Omental fat pad (tissue), 4 donors: ENCODE measurements around the gene ZNF91. TPM values are rescaled to one million over a fixed set of nuclear protein-coding genes. Genes with fewer than 3 reads are reported as not detected.

Source experiments
- ATAC-seq: fragments of 150-250 bp; one replicate; pipeline ENCODE4 v1.9.1; 2016; ENCODE audit warnings: mild to moderate bottlenecking, moderate library complexity; ENCODE audit not compliant: low FRiP score
- DNase-seq: peaks from one replicate; pipeline ENCODE4 v3.0.0-alpha.2; 2019; ENCODE audit warnings: low spot score
- CTCF ChIP-seq, 3 donors: fragments of 450-650 bp; IDR thresholded peaks; one replicate each; pipeline ENCODE4 v1.5.1; 2016 to 2017; ENCODE audit warnings: antibody characterized with exemption in 3 of 3, mild to moderate bottlenecking in 3 of 3, moderate library complexity in 2 of 3
- total RNA-seq, 4 donors: library from RNA; depleted of rRNA; stranded (reverse); fragments of >200 nt; gene quantifications; one replicate each; pipeline ENCODE4 v1.1.0, GENCODE V29; 2016

The ZNF91 gene
- 10 to 100 TPM; 51.3 to 78.2 (median 65.4) TPM for total RNA-seq

GRCh38 chr19:23395041-23395721 is at the start of gene ZNF91:
Gene ZNF91, minus strand, starts transcription at chr19:23395471. Its CDS starts 117 bp downstream, at chr19:23395354.
- no peak for TF ChIP-seq CTCF (IDR thresholded peaks at IDR 0.05)
- peak; percentile 90 for DNase-seq
- ATAC-seq, result peak; percentile 98

GRCh38 chr19:23440791-23441190 is 45.5 kb upstream of the ZNF91 start:
- no peak for ATAC-seq
- TF ChIP-seq CTCF (IDR thresholded peaks at IDR 0.05), result no peak
- DNase-seq, result no peak

- no peak for ATAC-seq
- DNase-seq, result no peak
- no peak for TF ChIP-seq CTCF (IDR thresholded peaks at IDR 0.05)
These were observed 44.9 kb upstream of the ZNF91 start for GRCh38 chr19:23440207-23440606.

- TF ChIP-seq CTCF (IDR thresholded peaks at IDR 0.05), result no peak
- no peak for ATAC-seq
- DNase-seq, result no peak
These were observed 44.4 kb upstream of the ZNF91 start for GRCh38 chr19:23439623-23440022.

- ATAC-seq (no peak), DNase-seq (no peak)
- TF ChIP-seq CTCF (IDR thresholded peaks at IDR 0.05), result no peak
These were observed 42.6 kb upstream of the ZNF91 start for GRCh38 chr19:23437901-23438300.

GRCh38 chr19:23436944-23437343 is 41.7 kb upstream of the ZNF91 start:
- DNase-seq (no peak), ATAC-seq (no peak)
- no peak for TF ChIP-seq CTCF (IDR thresholded peaks at IDR 0.05)

GRCh38 chr19:23436318-23436717 is 41.0 kb upstream of the ZNF91 start:
- TF ChIP-seq CTCF (IDR thresholded peaks at IDR 0.05), result no peak
- ATAC-seq, result no peak
- no peak for DNase-seq
